GM21529 (cell line): Measurements from ENCODE around the gene SRBD1.

Source experiments
- ATAC-seq: cut with Tn5 transposase; IDR thresholded peaks from one replicate; pipeline ENCODE4 v1.9.1; 2021; ENCODE audit not compliant: unreplicated experiment

SRBD1 gene

DNA sequence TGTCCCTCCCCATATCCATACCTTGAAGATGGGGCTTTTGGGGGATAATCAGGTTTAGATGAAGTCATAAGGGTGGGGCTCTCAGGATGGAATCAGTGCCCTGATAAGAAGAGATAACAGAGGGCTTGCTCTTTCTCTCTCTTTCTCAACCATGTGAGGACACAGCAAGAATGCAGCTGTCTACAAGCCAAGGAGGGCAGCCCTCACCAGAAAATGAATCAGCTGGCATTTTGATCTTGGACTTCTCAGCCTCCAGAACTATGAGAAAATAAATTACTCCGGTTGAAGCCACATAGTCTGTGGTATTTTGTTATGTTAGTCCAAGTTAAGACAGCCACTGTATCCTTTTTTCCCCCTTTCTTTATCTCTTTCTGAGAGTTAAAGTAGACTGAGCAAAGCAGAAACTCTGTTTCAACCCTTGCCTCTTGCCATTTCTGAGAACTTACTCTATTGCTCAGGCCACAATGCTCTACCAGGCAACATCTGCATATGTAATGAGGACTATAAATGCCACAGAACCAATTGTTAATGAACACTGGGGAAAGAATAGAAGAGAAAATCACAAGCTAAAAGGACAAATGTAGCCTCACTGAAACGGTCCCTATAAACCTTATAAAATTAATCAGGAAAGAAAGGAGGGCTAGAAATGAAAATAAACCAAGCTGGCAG, 56.9 kb downstream of the SRBD1 start:
- no peak for ATAC-seq

- ATAC-seq = no peak
Observed at GRCh38 chr2:45551862-45552261, 59.2 kb downstream of the SRBD1 start.

DNA sequence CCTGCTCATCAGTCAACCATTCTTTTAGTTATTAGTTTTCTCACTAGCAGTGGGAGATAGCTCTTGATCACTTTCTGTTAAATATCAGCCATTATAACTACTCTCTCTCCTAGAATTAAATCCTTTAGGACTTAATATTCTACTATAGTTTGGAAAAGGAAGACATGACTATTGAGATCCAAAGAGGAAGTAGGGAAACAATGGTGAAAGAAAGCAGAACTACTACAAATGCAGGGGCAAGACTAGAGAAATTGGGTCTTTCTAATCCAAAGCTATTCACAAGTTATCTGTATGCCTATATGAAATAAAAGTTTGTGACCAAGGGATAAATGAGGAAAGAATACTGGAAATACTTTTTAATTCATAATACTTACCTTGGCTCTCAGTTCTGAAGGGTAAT, 65.1 kb downstream of the SRBD1 start:
- no peak for ATAC-seq

DNA sequence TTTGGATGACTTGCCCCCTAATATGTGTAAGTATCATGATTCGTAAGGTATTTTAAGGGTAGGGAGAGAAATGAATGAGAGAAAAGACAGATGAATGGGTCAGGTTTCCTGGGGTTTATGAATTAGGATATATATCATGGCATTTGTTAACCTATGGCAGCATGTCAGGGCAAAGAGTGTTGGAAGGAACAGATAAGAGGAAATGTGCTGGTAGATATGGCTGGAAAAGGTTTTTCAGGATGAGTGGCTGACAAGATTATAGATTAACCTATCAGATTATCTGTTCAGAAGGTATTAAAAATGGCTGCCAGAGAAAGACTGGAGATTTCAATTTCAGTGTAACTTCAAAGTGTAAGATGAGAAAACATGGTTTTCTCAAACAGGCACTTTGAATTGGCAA, 67.8 kb downstream of the SRBD1 start:
- ATAC-seq = no peak

DNA sequence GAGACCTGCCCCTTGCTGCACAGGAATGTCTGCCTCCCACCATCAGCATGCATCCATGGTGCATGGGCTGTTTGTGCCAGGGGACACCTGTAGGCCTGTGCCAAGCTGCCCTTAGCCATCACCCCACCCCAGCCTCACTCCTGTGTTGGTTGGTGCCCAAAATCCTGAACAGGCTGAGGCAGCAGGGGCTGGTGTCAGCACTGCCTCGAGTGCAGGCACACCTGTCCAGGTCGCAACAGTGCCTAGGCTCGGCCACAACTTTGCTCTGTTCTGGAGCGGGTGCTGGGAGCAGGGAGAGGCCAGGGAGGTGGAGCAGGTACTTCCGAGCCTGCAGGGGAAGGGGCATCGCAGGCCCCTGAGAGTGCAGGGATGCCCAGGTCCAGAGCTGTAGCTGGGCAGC, 69.1 kb downstream of the SRBD1 start:
- ATAC-seq = no peak

DNA sequence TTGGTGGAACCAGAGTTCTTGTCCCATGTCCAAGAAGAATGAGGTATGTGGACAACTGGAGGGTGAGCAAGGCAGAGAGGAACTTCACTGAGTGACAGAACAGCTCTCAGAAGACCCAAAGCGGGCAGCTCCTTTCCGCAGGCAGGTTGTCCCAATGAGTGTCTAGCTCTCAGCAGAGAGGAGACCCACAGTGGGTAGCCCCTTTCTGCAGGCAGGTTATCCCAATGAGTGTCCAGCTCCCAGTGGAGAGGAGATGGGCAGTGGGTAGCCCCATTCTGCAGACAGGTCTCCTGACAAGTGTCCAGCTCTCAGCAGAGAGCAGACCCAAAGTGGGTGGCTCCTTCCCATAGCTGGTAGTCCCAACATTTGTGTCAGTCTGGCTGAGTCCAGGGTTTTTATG, 69.6 kb downstream of the SRBD1 start:
- no peak for ATAC-seq

DNA sequence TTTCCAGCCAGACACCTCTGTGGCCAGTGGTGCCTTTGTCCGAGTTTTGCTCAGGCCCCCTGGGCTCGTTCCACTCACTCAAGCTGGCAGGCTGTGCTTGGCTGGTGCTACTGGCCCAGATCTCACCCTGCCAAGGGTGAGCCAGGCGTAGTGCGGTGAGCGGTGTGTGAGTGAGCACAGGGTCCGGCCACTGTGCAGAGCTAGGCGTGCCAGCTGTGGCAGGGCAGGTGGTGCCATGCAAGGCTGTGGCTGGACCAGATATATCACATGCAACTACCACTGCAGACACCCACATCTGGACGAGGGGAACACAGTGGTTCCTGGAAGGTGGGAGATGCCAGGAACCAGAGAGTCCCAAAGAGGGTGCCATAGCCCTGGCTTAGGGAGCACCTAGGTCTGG, 70.1 kb downstream of the SRBD1 start:
- no peak for ATAC-seq

DNA sequence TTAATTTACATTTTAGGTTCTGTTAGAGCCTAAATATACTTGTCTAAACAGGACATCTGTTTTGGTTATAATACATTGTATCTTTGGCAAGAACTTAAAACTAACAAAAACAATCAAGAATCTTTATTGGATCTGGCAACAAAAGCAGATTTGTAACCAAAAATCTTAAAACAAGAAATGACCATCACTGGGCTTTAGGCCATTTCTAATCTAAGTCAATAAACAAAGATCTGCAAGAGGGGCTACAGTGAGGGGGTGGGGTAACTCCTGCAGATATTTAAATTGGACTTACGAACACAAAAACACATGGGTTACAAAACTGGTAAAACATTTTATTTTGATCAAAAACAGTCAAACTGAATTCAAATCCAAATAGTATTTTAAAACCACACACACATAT, 77.3 kb downstream of the SRBD1 start:
- ATAC-seq = no peak

- no peak for ATAC-seq
Observed at GRCh38 chr2:45532181-45532580, 78.9 kb downstream of the SRBD1 start.

GRCh38 chr2:45524016-45524415, 87.1 kb downstream of the SRBD1 start:
- ATAC-seq = no peak

DNA sequence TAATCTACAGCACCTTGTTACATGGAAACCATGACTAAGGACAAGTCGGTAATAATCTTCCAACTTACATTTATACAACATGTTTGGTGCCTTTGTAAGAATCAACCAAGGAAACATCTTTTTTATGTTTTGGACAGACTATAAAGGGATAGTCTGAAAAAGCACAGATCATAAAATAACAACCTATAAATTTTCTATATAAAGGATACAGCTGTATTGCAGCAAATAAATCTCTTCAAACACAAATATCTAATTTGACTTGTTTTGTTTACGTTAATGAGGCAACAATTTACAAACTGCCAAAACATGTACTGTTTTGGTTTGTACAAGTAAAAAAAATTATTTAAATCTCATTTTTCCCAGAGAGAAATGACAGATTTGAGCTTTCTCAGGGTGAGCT, 92.5 kb downstream of the SRBD1 start:
- no peak for ATAC-seq

DNA sequence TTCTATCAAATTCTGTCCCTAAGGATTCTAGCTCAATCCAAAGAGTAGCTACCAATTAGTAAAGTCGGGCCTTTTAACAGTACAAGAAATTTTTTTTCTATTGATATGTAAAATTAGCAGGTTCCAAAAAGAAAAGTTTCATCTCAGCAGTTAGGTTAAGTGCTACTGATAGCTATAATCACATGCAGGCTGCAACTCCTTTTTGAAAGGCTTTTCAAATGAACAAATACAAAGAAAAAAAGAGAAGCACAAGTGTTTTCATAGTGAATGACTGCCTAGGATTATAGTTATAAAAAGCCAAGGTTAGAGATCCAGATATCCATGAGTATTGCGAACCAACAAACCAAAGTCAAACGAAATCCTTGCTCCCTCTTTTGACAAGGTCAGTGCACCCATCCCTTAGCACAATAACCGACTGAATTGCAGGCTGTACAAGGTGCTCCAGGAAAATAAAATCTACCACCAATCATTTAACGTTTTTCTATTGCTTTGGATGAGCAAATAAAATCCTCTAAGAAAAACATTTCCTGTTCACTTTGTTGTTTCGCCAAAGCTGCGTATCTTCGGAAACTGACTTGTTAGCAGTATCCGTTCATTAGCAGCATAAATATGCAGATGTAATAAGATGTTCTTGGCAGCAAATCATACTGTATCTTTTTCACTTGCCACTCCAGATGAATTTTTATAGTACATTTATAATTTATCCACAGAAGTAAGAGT, 100.2 kb downstream of the SRBD1 start:
- no peak for ATAC-seq

DNA sequence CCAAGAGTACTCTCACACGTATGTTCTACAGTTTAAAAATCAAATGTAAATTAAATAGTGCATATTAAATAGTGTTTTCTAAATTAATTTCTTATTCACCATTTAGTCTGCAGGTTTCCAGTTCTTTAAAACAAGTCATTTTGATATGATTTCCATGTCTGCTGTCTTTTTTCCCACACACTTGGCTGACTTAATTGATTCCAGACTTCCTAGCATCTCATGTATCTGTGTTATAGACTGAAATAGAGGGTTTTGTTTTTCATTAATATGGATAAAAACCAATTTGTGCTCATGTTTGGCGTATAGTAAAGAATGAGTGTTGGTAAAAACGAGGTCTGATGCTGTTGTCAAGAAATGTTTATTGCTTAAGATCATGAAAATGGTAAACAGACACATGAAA, 104.3 kb downstream of the SRBD1 start:
- no peak for ATAC-seq

DNA sequence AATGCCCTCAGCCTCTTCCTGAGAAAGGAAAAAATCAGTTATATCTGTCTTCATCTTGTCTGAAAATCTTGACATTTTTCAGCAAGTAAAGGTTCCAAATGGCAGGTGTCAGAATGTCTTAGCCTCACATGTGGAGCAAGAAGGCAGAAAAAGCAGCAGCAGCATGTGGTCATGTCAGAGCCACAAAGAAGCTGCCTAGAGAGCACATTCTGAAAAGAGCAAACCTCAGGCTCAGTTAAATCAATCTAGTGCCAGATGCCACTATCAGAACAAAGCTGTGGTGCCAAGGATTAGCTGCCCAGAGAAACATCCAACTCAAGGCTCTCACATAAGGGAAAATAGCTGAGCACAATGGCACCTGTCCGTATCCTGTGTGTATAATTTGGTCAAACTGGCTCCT, 105.9 kb downstream of the SRBD1 start:
- no peak for ATAC-seq

DNA sequence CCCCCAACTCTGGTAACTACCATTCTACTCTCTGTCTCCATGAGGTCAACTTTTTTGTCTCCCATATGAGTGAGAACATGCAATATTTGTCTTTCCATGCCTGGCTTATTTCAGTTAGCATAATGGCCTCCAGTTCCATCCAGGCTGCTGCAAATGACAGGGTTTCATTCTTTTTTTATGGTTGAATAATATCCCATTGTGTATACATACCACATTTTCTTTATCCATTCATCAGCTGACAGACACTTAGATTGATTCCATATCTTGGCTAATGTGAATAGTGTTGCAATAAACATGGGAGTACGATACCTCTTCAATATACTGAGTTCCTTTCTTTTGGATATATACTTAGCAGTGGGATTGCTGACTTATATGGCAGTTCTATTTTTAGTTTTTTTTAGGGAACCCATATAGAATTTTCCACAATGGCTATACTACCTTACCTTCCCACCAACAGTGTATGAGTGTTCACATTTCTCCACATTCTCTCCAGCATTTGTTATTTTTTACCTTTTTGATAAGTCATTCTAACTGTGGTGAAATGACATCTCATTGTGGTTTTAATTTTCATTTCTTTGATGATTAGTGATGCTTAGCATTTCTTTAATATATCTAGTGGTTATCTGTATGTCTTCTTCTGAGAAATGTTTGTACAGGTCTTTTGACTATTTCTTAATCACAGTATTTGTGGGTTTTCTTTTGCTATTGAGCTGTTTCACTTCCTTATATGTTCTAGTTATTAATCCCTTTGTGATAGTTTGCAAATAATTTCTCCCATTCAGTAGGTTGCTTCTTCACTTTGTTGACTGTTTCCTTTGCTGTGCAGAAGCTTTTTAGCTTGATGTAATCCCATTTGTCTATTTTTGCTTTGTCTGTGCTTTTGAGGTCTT, 112.2 kb downstream of the SRBD1 start:
- no peak for ATAC-seq

GRCh38 chr2:45497355-45497754, 113.7 kb downstream of the SRBD1 start:
- ATAC-seq = peak; percentile 85

GRCh38 chr2:45496869-45497268, 114.2 kb downstream of the SRBD1 start:
- ATAC-seq = no peak

GRCh38 chr2:45494978-45495293, 116.1 kb downstream of the SRBD1 start:
- ATAC-seq = no peak

DNA sequence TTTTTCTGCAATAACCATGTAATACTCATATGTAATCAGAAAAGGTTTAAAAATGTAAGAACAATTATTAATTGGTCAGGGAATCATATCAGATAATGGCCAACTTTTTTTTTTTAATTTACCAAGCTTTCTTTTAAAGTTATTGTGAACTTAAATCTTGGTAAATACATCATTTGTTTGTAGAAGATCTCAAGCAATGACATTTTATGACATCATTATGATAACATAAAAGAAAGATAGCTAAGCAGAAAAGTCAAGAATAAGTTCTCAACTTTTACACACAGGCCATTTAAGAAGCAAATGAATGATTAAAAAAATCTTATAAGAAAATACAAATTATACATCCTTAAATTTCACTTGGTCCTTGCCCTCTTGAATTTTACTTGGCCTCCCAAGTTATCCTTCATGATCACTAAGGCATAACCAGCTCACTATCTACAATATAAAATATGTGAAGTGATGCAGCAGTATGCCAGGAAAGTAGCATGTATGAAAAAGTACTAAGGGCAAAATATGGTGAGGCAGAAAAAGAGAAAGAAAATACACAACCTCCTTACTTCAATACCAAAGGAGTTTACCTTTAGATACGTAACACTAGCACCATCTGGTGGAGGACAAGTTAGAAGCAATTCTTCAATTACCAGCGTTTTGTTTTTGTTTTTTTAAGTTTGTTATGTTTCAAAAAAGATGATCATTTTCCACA, 116.6 kb downstream of the SRBD1 start:
- no peak for ATAC-seq

DNA sequence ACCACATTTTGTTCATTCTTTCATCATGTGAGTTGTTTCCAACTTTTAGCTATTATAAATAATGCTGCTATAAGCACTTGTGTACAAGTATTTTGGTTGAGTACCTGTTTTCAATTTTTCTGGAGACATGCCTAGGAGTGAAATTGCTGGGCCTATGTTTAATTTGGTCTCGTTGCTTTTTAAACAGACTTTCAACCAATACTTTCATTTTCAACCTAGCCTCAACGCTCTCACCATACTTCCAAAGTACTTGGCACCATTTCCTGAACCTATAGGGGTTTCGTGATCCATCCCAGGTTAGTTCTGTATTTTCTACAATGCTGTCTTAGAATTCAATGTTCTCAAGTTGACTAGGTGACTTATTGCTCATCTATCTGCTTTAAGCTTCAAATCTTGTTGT, 126.1 kb downstream of the SRBD1 start:
- no peak for ATAC-seq

- ATAC-seq = no peak
Observed at GRCh38 chr2:45483997-45484396, 127.1 kb downstream of the SRBD1 start.
